Upper lobe of left lung (tissue), 6 donors: ENCODE data around the gene PIGL. TPM values are rescaled to one million over a fixed set of nuclear protein-coding genes. Genes with fewer than 3 reads are reported as not detected.

Experiments used
- ATAC-seq, 2 donors: fragments of 200-7000 bp; cut with Tn5 transposase; one replicate each; pipeline ENCODE4 v1.9.1; 2022; ENCODE audit warnings: mild to moderate bottlenecking in 2 of 2, moderate library complexity in 2 of 2; ENCODE audit not compliant: low FRiP score in 2 of 2
- DNase-seq, 2 donors: peaks; one replicate each; pipeline ENCODE4 v3.0.0-alpha.2; 2019 to 2020
- H3K27ac ChIP-seq, 4 donors: fragments of 200-600 bp; sonication (generic); one replicate each; pipeline ENCODE4 v1.5.1; 2016 to 2019
- H3K27me3 ChIP-seq, 4 donors: fragments of 200-600 bp; sonication (generic); one replicate each; pipeline ENCODE4 v1.5.1; 2017 to 2019
- H3K36me3 ChIP-seq, 4 donors: fragments of 200-600 bp; sonication (generic); one replicate each; pipeline ENCODE4 v1.5.1; 2016 to 2019
- H3K4me1 ChIP-seq, 4 donors: fragments of 200-600 bp; sonication (generic); one replicate each; pipeline ENCODE4 v1.5.1; 2018 to 2019
- H3K4me3 ChIP-seq, 4 donors: fragments of 200-600 bp; sonication (generic); one replicate each; pipeline ENCODE4 v1.5.1; 2017 to 2019; ENCODE audit warnings: mild to moderate bottlenecking in 2 of 4, moderate library complexity in 1 of 4
- H3K9me3 ChIP-seq, 4 donors: fragments of 200-600 bp; sonication (generic); one replicate each; pipeline ENCODE4 v1.5.1; 2018 to 2019
- EP300 ChIP-seq, 4 donors: sonication (generic); formaldehyde crosslinking; IDR thresholded peaks; one replicate each; pipeline ENCODE4 v1.5.1; 2017; ENCODE audit warnings: antibody characterized with exemption in 4 of 4, control low read depth in 2 of 4
- POLR2A ChIP-seq, 4 donors: fragments of 450-650 bp; IDR thresholded peaks; one replicate each; pipeline ENCODE4 v1.5.1; 2016 to 2017; ENCODE audit warnings: antibody characterized with exemption in 4 of 4, mild to moderate bottlenecking in 2 of 4
- POLR2AphosphoS5 ChIP-seq, 2 donors: sonication (generic); formaldehyde crosslinking; IDR thresholded peaks; one replicate each; pipeline ENCODE4 v1.5.1; 2017; ENCODE audit warnings: antibody characterized with exemption in 2 of 2
- WGBS, 2 donors: methylation state at CpG; one replicate each; pipeline ENCODE4 v1.1.5; 2017 to 2018; 5-methylcytosine and 5-hydroxymethylcytosine counted together
- total RNA-seq, 6 donors: library from RNA; depleted of rRNA in 4 of 6; stranded (reverse); fragments of >200 nt in 4 of 6; gene quantifications; one replicate each; pipeline versions ENCODE4 v1.1.0 to v1.2.1, GENCODE V29; 2016 to 2021
- TF ChIP-seq, protein P1 (sequence below), 6 experiments: fragments of 450-650 bp in 4 of 6; fragments of 200-600 bp in 2 of 6; sonication (generic) in 2 of 6; IDR thresholded peaks; one replicate each; pipeline ENCODE4 v1.5.1; 2016 to 2019; ENCODE audit warnings: antibody characterized with exemption in 6 of 6
- donor health status: DM: no; HTN: no; CAD: no; lungs with moderate emphysema.
- donor health status: DM: no; HTN: yes; CAD: no; lungs with severe emphysema.

The PIGL gene
- total RNA-seq, 6 donors from 2014 or later: 20.8 to 207 (median 53.1) TPM

DNA sequence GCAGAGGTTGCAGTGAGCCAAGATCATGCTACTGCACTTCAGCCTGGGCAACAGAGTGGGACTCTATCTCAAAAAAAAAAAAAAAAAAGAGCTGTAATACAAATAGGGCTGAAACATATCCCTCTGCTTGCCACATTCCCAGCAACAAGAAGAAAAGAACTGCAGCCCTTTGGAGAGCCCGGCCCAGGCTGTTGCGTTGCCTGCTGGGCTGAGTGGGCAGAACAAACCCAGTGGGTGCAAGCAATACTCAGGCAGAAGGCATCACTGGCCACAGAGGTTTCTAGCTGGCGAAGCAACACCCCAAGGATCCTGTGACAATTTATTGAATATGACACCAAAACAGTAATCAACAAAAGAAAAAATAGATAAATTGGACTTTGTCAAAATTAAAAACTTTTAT is 44.0 kb downstream of the PIGL start:
- Histone ChIP-seq H3K4me3 (no peak overlapping the region), H3K9me3 (no peaks in the 10 kb centered on the region), H3K27ac (no peak overlapping the region), H3K4me1 (peaks cover 5 to 11% (median 11%) of the 10 kb centered on the region in 4 donors), H3K27me3 (no peaks in the 10 kb centered on the region), H3K36me3 (no peaks in the 10 kb centered on the region)
- ATAC-seq (no peak), DNase-seq (no peak)
- 90 to 96% methylated on average over 3 of the region's 3 CpGs for WGBS, 2 donors
- TF ChIP-seq POLR2AphosphoS5 (IDR thresholded peaks at IDR 0.05): no peak
- no peak for TF ChIP-seq POLR2A (IDR thresholded peaks at IDR 0.05)
- no peak for TF ChIP-seq EP300 (IDR thresholded peaks at IDR 0.05)
- TF ChIP-seq, protein P1, sequence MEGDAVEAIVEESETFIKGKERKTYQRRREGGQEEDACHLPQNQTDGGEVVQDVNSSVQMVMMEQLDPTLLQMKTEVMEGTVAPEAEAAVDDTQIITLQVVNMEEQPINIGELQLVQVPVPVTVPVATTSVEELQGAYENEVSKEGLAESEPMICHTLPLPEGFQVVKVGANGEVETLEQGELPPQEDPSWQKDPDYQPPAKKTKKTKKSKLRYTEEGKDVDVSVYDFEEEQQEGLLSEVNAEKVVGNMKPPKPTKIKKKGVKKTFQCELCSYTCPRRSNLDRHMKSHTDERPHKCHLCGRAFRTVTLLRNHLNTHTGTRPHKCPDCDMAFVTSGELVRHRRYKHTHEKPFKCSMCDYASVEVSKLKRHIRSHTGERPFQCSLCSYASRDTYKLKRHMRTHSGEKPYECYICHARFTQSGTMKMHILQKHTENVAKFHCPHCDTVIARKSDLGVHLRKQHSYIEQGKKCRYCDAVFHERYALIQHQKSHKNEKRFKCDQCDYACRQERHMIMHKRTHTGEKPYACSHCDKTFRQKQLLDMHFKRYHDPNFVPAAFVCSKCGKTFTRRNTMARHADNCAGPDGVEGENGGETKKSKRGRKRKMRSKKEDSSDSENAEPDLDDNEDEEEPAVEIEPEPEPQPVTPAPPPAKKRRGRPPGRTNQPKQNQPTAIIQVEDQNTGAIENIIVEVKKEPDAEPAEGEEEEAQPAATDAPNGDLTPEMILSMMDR (IDR thresholded peaks at IDR 0.05): no peak

DNA sequence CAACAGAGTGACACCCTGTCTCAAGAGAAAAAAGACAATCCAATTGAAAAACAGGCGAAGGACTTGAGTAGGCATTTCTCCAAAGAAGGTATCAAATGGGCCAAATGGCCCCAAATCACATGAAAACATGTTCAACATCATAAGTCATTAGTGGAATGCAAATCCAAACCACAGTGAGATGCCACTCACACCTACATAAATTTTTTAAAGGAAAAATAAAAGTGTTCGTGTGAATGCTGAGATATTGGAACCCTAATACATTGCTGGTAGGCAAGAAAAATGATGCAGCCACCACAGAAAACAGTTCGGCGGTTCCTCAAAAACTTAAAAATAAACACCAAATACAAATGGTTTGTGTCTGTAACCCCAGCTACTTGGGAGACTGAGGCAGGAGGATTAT is 45.2 kb downstream of the PIGL start:
- Histone ChIP-seq H3K27ac (no peak overlapping the region), H3K4me1 (peaks cover 0 to 6% (median 5%) of the 10 kb centered on the region in 4 donors), H3K27me3 (no peaks in the 10 kb centered on the region), H3K36me3 (no peaks in the 10 kb centered on the region), H3K9me3 (no peaks in the 10 kb centered on the region), H3K4me3 (no peak overlapping the region)
- WGBS, 2 donors: 94 to 95% methylated on average over 4 of the region's 4 CpGs
- no peak for ATAC-seq
- DNase-seq: no peak
- TF ChIP-seq EP300 (IDR thresholded peaks at IDR 0.05): no peak
- no peak for TF ChIP-seq POLR2A (IDR thresholded peaks at IDR 0.05)
- TF ChIP-seq, protein P1 (IDR thresholded peaks at IDR 0.05): no peak
- TF ChIP-seq POLR2AphosphoS5 (IDR thresholded peaks at IDR 0.05): no peak

DNA sequence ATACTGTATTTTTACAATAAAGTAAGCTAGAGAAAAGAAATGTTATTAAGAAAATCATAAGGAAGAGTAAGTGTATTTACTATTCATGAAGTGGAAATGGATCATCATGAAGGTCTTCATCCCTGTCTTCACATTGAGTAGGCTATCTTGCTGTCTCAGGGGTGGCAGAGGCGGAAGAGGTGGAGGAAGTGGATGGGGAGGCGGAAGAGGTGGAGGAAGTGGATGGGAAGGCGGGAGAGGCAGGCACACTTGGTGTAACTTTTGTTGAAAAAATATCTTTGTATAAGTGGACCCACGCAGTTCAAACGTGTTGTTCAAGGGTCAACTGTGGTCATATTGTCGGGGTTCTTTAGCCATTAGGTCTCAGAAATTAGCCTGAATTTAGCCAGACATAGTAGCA is 50.2 kb downstream of the PIGL start:
- Histone ChIP-seq H3K9me3 (no peaks in the 10 kb centered on the region), H3K36me3 (no peaks in the 10 kb centered on the region), H3K27me3 (no peaks in the 10 kb centered on the region), H3K4me1 (peaks cover 0 to 5% (median 3%) of the 10 kb centered on the region in 4 donors), H3K4me3 (no peak overlapping the region), H3K27ac (peak overlapping the region in 2 of 4 donors; percentile 49 to 51)
- DNase-seq: no peak
- no peak for ATAC-seq
- 86 to 94% methylated on average over 6 of the region's 6 CpGs for WGBS, 2 donors
- TF ChIP-seq EP300 (IDR thresholded peaks at IDR 0.05): no peak
- TF ChIP-seq POLR2A (IDR thresholded peaks at IDR 0.05): no peak
- TF ChIP-seq, protein P1 (IDR thresholded peaks at IDR 0.05): no peak

DNA sequence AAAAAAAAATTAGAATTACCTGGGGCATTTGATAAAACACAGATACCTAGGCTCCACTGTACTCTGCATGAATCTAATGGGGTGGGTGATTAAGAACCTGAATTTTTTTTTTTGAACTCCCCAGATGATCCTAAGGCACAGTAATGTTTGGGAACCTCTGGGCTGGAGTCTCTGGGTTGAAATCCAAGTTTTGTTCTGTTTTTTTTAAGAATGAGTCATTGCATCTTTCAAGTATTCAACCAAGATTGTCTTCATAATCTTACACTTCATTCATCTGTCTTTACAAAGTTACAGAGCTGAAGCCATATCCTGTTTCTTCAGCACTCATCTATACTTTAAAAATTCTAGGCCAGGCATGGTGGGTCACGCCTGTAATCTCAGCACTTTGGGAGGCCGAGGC is 52.6 kb downstream of the PIGL start:
- Histone ChIP-seq H3K27me3 (no peaks in the 10 kb centered on the region), H3K4me3 (no peak overlapping the region), H3K4me1 (peaks cover 0 to 5% (median 3%) of the 10 kb centered on the region in 4 donors), H3K9me3 (no peaks in the 10 kb centered on the region), H3K36me3 (no peaks in the 10 kb centered on the region), H3K27ac (no peak overlapping the region)
- WGBS, 2 donors: 80% methylated on average over 2 of the region's 2 CpGs
- TF ChIP-seq POLR2AphosphoS5 (IDR thresholded peaks at IDR 0.05) (no peak), EP300 (IDR thresholded peaks at IDR 0.05) (no peak), POLR2A (IDR thresholded peaks at IDR 0.05) (no peak)
- TF ChIP-seq, protein P1 (IDR thresholded peaks at IDR 0.05): no peak
- DNase-seq (no peak), ATAC-seq (no peak)

DNA sequence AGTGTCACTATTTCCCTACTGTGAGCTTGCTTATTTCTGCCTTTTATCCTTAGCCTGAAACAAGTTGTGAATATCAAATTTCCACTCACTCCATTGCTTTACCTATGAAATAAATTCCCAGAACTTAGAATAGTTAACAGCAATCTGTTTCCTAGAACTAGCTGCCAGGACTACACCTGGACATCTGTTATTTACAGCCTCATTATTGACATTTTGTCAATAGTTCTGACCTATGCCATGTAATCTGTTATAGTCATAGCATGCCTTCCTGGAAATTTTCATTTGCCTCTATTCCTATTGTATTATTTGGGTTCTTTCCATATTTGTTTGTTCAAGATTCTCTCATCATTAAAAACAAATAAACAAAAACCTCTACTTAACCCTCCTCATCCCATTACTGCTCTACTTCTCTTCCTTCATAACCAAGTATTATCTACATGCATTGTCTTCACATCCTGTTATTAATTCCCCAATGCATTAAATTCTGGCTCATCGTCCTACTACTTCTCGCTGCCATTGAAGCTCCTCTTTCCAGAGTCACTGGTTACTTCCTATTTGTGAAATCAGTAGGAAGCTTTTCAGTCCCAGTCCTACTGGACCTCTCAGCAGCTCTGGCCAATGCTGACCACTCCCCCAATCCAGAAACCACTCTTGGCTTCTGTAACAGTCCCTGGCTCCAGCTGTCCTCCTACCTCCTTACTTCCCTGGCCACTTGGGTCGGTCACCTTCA is 55.3 kb downstream of the PIGL start:
- Histone ChIP-seq H3K9me3 (no peaks in the 10 kb centered on the region), H3K27ac (no peak overlapping the region), H3K4me1 (peaks cover 0 to 5% (median 3%) of the 10 kb centered on the region in 4 donors), H3K27me3 (no peaks in the 10 kb centered on the region), H3K4me3 (no peak overlapping the region), H3K36me3 (no peaks in the 10 kb centered on the region)
- no peak for ATAC-seq
- 73 to 79% methylated on average over 3 of the region's 3 CpGs for WGBS, 2 donors
- TF ChIP-seq, protein P1 (IDR thresholded peaks at IDR 0.05): no peak
- no peak for TF ChIP-seq POLR2A (IDR thresholded peaks at IDR 0.05)
- no peak for DNase-seq
